Measurements from ENCODE around the gene CHRNA4. TPM values are rescaled to one million over a fixed set of nuclear protein-coding genes. Genes with fewer than 3 reads are reported as not detected.
"Not testable (repeated sequence)": the region's sequence is repeated elsewhere in the genome, so short reads cannot be mapped to it uniquely, and the experiment has no call there.

Gene CHRNA4
- total RNA-seq, 3 donors from 2014 or later (not counting 1 experiment from before 2014, with no cell fraction given): not detected

- no peak overlapping the region for H3K27ac Mint-ChIP-seq
Measured at GRCh38 chr20:63337786-63338420, 23.2 kb downstream of the CHRNA4 start.

GRCh38 chr20:63336232-63336752 is 24.9 kb downstream of the CHRNA4 start:
- Mint-ChIP-seq H3K36me3 (peaks cover 6% of the 10 kb centered on the region), H3K27me3 (ENCODE audit: low read depth in 2 of 2) (peaks cover 10 to 23% of the 10 kb centered on the region in 2 donors)
- no peak for ATAC-seq

More at GRCh38 chr20:63337786-63338420, 23.2 kb downstream of the CHRNA4 start:
- intact Hi-C loops (cut with micrococcal nuclease): no loop called here
- TF ChIP-seq, protein P1, sequence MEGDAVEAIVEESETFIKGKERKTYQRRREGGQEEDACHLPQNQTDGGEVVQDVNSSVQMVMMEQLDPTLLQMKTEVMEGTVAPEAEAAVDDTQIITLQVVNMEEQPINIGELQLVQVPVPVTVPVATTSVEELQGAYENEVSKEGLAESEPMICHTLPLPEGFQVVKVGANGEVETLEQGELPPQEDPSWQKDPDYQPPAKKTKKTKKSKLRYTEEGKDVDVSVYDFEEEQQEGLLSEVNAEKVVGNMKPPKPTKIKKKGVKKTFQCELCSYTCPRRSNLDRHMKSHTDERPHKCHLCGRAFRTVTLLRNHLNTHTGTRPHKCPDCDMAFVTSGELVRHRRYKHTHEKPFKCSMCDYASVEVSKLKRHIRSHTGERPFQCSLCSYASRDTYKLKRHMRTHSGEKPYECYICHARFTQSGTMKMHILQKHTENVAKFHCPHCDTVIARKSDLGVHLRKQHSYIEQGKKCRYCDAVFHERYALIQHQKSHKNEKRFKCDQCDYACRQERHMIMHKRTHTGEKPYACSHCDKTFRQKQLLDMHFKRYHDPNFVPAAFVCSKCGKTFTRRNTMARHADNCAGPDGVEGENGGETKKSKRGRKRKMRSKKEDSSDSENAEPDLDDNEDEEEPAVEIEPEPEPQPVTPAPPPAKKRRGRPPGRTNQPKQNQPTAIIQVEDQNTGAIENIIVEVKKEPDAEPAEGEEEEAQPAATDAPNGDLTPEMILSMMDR (IDR thresholded peaks at IDR 0.05): no peak
- H3K27me3 ChIP-seq (ENCODE audit: control insufficient read depth, insufficient read depth, low read length): no peaks in the 10 kb centered on the region
- no peak overlapping the region for H3K27ac ChIP-seq (ENCODE audit: low read length)
- ATAC-seq (no peak), DNase-seq (no peak)
- H3K36me3 ChIP-seq (ENCODE audit: control insufficient read depth, insufficient read depth, low read length): no peaks in the 10 kb centered on the region
- Mint-ChIP-seq H3K36me3 (no peaks in the 10 kb centered on the region), H3K9me3 (no peaks in the 10 kb centered on the region), H3K4me1 (no peaks in the 10 kb centered on the region), H3K4me3 (no peak overlapping the region), H3K27me3 (ENCODE audit: low read depth in 2 of 2) (peaks cover 10 to 34% of the 10 kb centered on the region in 2 donors)
- H3K4me3 ChIP-seq (ENCODE audit: low read length): no peak overlapping the region
- WGBS (ENCODE audit: insufficient coverage): 77% methylated on average over 12 of the region's 12 CpGs
- no peaks in the 10 kb centered on the region for H3K4me1 ChIP-seq (ENCODE audit: control insufficient read depth, insufficient read depth, low read length)
- H3K9me3 ChIP-seq (ENCODE audit: control insufficient read depth, insufficient read depth, low read length): no peaks in the 10 kb centered on the region

GRCh38 chr20:63335711-63336110 is 25.4 kb downstream of the CHRNA4 start:
- H3K4me3 ChIP-seq (ENCODE audit: low read length): no peak overlapping the region
- peaks cover 11% of the 10 kb centered on the region for H3K9me3 ChIP-seq (ENCODE audit: control insufficient read depth, insufficient read depth, low read length)
- intact Hi-C loops (cut with micrococcal nuclease): no loop called here
- H3K4me1 ChIP-seq (ENCODE audit: control insufficient read depth, insufficient read depth, low read length): no peaks in the 10 kb centered on the region
- WGBS (ENCODE audit: insufficient coverage): 43% methylated on average over 9 of the region's 9 CpGs
- TF ChIP-seq, protein P1 (IDR thresholded peaks at IDR 0.05): no peak
- Mint-ChIP-seq H3K9me3 (peaks cover 6 to 7% of the 10 kb centered on the region in 2 donors), H3K4me3 (no peak overlapping the region), H3K27ac (no peak overlapping the region), H3K36me3 (peaks cover 6% of the 10 kb centered on the region), H3K27me3 (ENCODE audit: low read depth in 2 of 2) (peaks cover 10 to 18% of the 10 kb centered on the region in 2 donors), H3K4me1 (no peaks in the 10 kb centered on the region)
- DNase-seq (no peak), ATAC-seq (no peak)
- no peaks in the 10 kb centered on the region for H3K36me3 ChIP-seq (ENCODE audit: control insufficient read depth, insufficient read depth, low read length)
- no peaks in the 10 kb centered on the region for H3K27me3 ChIP-seq (ENCODE audit: control insufficient read depth, insufficient read depth, low read length)
- H3K27ac ChIP-seq (ENCODE audit: low read length): no peak overlapping the region

More at GRCh38 chr20:63336232-63336752, 24.9 kb downstream of the CHRNA4 start:
- H3K9me3 Mint-ChIP-seq: peaks cover 6 to 7% of the 10 kb centered on the region in 2 donors
- DNase-seq: no peak
- TF ChIP-seq, protein P1 (IDR thresholded peaks at IDR 0.05): no peak
- H3K27me3 ChIP-seq (ENCODE audit: control insufficient read depth, insufficient read depth, low read length): no peaks in the 10 kb centered on the region
- intact Hi-C loops (cut with micrococcal nuclease): no loop called here
- no peak overlapping the region for H3K4me3 Mint-ChIP-seq
- no peaks in the 10 kb centered on the region for H3K4me1 ChIP-seq (ENCODE audit: control insufficient read depth, insufficient read depth, low read length)
- H3K4me1 Mint-ChIP-seq: no peaks in the 10 kb centered on the region
- 92% methylated on average over 29 of the region's 29 CpGs for WGBS (ENCODE audit: insufficient coverage)
- H3K36me3 ChIP-seq (ENCODE audit: control insufficient read depth, insufficient read depth, low read length): no peaks in the 10 kb centered on the region
- no peak overlapping the region for H3K27ac Mint-ChIP-seq
- peaks cover 11% of the 10 kb centered on the region for H3K9me3 ChIP-seq (ENCODE audit: control insufficient read depth, insufficient read depth, low read length)
- H3K27ac ChIP-seq (ENCODE audit: low read length): no peak overlapping the region
- H3K4me3 ChIP-seq (ENCODE audit: low read length): no peak overlapping the region

DNA sequence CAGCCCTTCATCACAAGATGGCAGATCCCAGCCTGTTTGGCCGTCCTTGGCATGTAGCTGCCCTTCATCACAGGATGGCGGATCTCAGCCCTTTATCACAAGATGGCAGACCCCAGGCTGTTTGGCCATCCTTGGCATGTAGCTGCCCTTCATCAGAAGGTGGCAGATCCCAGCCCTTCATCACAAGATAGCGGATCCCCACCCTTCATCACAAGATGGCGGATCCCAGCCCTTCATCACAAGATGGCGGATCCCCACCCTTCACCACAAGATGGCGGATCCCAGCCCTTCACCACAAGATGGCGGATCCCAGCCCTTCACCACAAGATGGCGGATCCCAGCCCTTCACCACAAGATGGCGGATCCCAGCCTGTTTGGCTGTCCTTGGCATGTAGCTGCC is 26.1 kb downstream of the CHRNA4 start:
- H3K27ac Mint-ChIP-seq: not testable (repeated sequence)
- WGBS (ENCODE audit: insufficient coverage): 94% methylated on average over 9 of the region's 9 CpGs

More for the DNA sequence above, 26.1 kb downstream of the CHRNA4 start:
- peaks cover 10 to 17% of the 10 kb centered on the region in 2 donors for H3K27me3 Mint-ChIP-seq (ENCODE audit: low read depth in 2 of 2)
- H3K27ac ChIP-seq (ENCODE audit: low read length); H3K4me3 Mint-ChIP-seq; H3K4me1 ChIP-seq (ENCODE audit: control insufficient read depth, insufficient read depth, low read length); DNase-seq; ATAC-seq; intact Hi-C loops (cut with micrococcal nuclease); H3K36me3 Mint-ChIP-seq; H3K4me1 Mint-ChIP-seq; H3K9me3 Mint-ChIP-seq; H3K36me3 ChIP-seq (ENCODE audit: control insufficient read depth, insufficient read depth, low read length); H3K27me3 ChIP-seq (ENCODE audit: control insufficient read depth, insufficient read depth, low read length); H3K4me3 ChIP-seq (ENCODE audit: low read length): not testable (repeated sequence)
- peaks cover 11% of the 10 kb centered on the region for H3K9me3 ChIP-seq (ENCODE audit: control insufficient read depth, insufficient read depth, low read length)

Data from natural killer cell (primary cell).